Measurements from ENCODE around the gene CLEC2D.

DNA sequence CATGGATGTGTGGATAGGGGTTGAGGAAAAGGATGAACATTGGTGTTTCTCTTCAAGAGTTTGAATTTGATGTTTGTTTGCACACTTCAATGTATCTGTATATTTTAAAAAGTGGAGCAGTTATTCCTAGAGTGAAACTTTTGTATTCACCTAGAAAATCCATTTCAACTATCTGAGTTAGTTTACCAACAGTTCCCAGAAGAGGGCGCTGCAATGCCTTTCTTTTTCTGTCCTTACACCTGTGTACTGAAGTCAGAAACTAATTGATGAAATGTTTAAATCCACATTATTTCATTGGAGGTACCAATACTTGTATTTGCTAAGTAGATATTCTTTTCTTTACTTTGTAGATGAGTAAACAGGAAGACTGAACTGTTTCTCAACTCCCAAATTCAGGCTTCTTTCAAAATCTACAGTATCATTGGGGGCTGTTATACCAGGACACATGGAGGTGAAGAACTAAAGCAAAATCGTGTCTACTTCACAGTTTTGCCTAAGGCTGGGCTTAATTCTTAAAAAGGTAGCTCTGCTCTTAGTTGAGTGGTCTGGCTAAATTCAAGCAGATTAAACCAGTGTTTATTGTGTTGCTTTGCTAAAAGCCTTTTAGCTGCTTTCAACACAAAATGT lies 35.2 kb upstream of the CLEC2D start:
- TF ChIP-seq YY1 (IDR thresholded peaks at IDR 0.05; ENCODE audit: insufficient read depth, insufficient read length) (no peak), ZNF274 (IDR thresholded peaks at IDR 0.05; ENCODE audit: low read depth, low read length) (no peak), SUZ12 (IDR thresholded peaks at IDR 0.05; ENCODE audit: extremely low read depth, insufficient read depth, insufficient read length) (no peak)

Data from NT2/D1 (cell line).